CD4-positive, alpha-beta T cell treated with Interleukin-15 for 1 hour (primary cell): Measurements from ENCODE around the gene UNC5CL.

ENCODE experiments used
- DNase-seq: peaks from one replicate; pipeline ENCODE4 v3.0.0-alpha.2; 2020

The UNC5CL gene

GRCh38 chr6:41002168-41002567 lies 36.9 kb downstream of the UNC5CL start:
- no peak for DNase-seq

DNA sequence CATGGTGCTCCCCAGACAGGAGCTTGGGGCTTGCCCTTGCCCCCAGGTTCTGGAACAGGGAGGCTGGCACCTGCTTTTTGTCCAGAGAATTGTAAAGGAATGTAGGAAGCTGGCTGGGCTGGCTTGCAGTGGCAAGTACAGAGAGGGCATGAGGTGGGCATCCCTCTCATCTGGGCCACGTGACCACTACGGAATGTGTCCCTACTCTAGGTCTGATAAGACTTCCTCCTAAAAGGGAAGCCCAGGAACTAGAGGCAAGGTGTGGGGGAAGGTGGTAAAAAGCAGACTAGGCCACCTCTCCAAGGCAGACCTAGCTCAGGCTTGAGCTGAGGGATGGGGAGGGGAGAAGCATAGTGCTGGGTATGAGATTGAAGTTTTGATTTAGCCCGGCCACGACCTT lies 38.8 kb downstream of the UNC5CL start:
- DNase-seq, result no peak

GRCh38 chr6:40999569-40999968 lies 39.5 kb downstream of the UNC5CL start:
- DNase-seq, result peak; percentile 27

DNA sequence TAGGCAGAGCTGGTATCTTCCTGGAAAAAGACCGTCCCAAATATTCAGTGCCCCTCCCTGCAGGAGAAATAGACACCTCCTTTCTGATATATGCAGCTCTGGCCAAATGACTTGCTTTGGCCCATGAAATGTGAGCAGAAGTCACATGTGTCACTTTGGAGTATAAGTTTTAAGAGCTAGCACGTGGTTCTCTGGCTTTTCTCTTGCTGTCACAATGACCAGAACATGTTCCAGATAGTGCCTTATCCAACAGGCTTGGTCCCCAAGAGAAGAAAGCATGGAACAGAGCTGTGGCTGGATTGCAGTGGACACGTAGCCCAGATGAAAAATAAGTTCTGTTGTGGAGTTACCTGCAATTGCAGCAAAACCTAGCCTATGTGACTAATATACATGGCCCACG lies 40.4 kb downstream of the UNC5CL start:
- no peak for DNase-seq

- no peak for DNase-seq
These were observed 41.6 kb downstream of the UNC5CL start for GRCh38 chr6:40997234-40997957.

DNA sequence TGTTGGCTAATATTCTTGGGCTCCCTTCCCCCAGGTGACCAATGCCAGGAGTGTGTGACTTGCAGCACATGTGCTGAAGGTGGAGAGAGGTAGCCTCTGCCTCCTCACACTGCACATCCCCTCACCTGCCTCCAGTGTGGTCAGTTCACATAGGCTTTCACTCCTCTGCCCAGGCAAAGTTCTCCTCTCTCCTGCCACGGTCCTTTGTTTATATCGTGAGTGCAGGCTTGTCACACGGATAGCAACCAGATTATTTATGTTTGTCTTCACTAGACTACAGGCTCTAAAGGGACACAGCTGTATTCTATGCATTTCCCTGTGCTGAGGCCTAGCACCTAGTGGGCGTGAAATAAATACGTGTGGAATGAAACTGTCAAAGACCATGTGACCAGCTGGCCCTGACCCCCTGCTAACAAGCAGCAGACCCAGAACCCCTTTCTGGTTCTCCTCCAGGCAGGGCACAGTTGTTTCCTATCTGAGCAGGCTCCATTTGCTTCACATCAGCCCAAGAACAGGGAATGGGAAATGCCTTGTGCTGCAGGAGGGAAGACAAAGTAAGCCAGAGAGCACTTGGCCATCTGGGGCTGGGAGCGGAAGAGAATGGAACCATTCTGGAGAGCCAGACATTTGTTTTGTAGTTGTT lies 42.3 kb downstream of the UNC5CL start:
- no peak for DNase-seq

DNA sequence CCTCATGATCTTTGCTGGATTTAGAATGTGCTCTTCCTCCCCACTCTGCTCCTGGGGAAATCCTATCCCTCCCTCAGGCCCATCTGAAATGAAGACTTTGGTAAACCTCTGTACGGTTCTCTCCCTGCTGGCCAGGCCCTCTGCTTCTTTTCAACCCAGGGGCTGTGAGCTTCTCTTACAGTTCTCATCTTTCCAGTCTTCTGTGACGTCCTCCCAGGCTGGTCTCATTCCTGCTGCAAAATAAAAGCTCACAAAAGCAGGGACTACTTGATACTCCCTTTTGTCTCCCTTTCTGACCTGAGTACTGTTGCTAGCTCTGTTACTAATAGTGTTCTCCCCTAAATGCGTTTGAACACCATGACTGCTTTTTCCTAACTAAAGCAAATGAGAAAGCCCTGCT lies 46.3 kb downstream of the UNC5CL start:
- DNase-seq, result no peak

DNA sequence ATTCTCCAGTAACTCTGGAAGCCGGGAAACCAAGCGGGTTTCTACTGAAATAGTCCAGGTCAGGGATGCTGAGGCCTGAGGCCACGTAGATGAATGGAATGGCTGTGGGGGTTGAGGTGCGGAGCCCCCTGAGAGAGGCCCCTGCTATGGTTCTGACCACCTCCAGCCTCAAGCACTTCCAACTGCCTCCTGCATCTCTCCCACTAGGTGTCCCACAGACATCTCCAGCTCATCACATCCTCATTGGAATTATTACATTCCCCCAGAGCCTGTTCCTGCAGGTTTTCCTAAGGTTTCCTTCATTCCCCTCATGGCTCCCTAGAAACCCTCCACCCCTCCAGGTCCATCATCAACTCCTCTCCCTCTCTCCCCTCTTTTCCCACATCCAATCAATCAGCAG lies 48.7 kb downstream of the UNC5CL start:
- no peak for DNase-seq

GRCh38 chr6:40989204-40990169 lies 49.5 kb downstream of the UNC5CL start:
- no peak for DNase-seq

- DNase-seq, result no peak
These were observed 50.4 kb downstream of the UNC5CL start for GRCh38 chr6:40988634-40989033.

- no peak for DNase-seq
These were observed 51.9 kb downstream of the UNC5CL start for GRCh38 chr6:40986921-40987819.

- DNase-seq, result no peak
These were observed 52.7 kb downstream of the UNC5CL start for GRCh38 chr6:40986364-40986763.

- no peak for DNase-seq
These were observed 55.3 kb downstream of the UNC5CL start for GRCh38 chr6:40983752-40984151.

GRCh38 chr6:40982917-40983316 lies 56.1 kb downstream of the UNC5CL start:
- DNase-seq, result no peak

- no peak for DNase-seq
These were observed 60.2 kb downstream of the UNC5CL start for GRCh38 chr6:40978687-40979289.

DNA sequence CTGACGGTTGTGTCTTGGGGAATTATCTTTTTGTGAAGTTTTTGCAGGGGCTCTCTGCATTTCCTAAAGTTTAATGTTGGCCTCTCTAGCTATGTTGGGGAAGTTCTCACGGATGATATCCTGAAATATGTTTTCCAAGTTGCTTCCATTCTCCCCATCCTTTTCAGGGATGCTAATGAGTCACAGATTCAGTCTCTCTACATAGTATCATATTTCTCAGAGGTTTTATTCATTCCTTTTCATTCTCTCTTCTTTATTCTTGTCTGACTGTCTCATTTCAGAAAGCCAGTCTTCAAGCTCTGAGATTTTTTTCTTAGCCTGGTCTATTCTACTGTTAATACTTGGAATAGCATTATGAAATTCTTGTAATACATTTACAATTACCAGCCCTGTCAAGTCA lies 61.3 kb downstream of the UNC5CL start:
- no peak for DNase-seq

DNA sequence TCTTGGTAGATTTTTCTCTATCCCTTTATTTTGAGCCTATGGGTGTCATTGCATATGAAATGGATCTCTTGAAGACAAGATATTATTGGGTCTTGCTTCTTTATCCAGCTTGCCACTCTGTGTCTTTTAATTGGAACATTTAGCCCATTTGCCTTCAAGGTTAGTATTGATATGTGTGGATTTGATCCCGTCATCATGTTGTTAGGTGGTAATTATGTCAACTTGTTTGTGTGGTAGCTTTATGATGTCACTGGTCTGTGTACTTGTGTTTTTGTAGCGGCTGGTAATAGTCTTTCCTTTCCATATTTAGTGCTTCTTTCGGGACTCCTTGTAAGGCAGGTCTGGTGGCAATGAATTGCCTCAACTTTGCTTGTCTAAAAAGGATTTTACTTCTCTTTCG lies 61.9 kb downstream of the UNC5CL start:
- DNase-seq, result no peak
